Aorta (tissue), 5 donors: ENCODE measurements around the gene KRT3. TPM values are rescaled to one million over a fixed set of nuclear protein-coding genes. Genes with fewer than 3 reads are reported as not detected.

Source experiments
- ATAC-seq: fragments of 200-7000 bp; cut with Tn5 transposase; one replicate; pipeline ENCODE4 v1.9.1; 2022; ENCODE audit warnings: moderate library complexity; ENCODE audit not compliant: low FRiP score
- DNase-seq, 2 donors: peaks; one replicate each; pipeline ENCODE4 v3.0.0-alpha.2; 2020
- H3K27ac ChIP-seq, 2 donors: one replicate each; pipeline ENCODE4 v1.5.1; 2013; ENCODE audit warnings: low read length in 2 of 2, mild to moderate bottlenecking in 2 of 2, moderate library complexity in 2 of 2, control low read depth in 1 of 2, inconsistent platforms in 1 of 2, low read depth in 1 of 2
- H3K27me3 ChIP-seq, 2 donors: one replicate each; pipeline ENCODE4 v1.6.1; 2013; ENCODE audit warnings: control low read depth in 1 of 2, low read length in 1 of 2, mild to moderate bottlenecking in 1 of 2, moderate library complexity in 1 of 2; ENCODE audit not compliant: insufficient read depth in 2 of 2, control insufficient read depth in 1 of 2
- H3K36me3 ChIP-seq, 2 donors: one replicate each; pipeline ENCODE4 v1.6.1; 2013; ENCODE audit warnings: control low read depth in 1 of 2, low read length in 1 of 2, mild to moderate bottlenecking in 1 of 2; ENCODE audit not compliant: insufficient read depth in 2 of 2, control insufficient read depth in 1 of 2
- H3K4me1 ChIP-seq, 2 donors: one replicate each; pipeline ENCODE4 v1.6.1; 2013; ENCODE audit warnings: low read length in 2 of 2, control low read depth in 1 of 2, mild to moderate bottlenecking in 1 of 2, moderate library complexity in 1 of 2; ENCODE audit not compliant: insufficient read depth in 2 of 2, control insufficient read depth in 1 of 2
- H3K4me3 ChIP-seq, 2 donors: one replicate each; pipeline ENCODE4 v1.5.1; 2013; ENCODE audit warnings: low read length in 2 of 2, control low read depth in 1 of 2, mild to moderate bottlenecking in 1 of 2
- H3K9me3 ChIP-seq: one replicate; pipeline ENCODE4 v1.6.1; 2013; ENCODE audit warnings: mild to moderate bottlenecking, low read length; ENCODE audit not compliant: control insufficient read depth
- WGBS, 2 donors: extraction: QIAGEN DNeasy Blood & Tissue Kit; methylation state at CpG; one replicate each; pipeline ENCODE4 v1.1.7; 2013; 5-methylcytosine and 5-hydroxymethylcytosine counted together
- intact Hi-C, 2 donors: fragments of 100-400 bp; cut with DNase I; formaldehyde crosslinking; loops; one replicate each; pipeline versions ENCODE4 v1.14.2 to v1.15.0; 2022
- polyA plus RNA-seq, 2 donors: library from polyadenylated mRNA; stranded (reverse); fragments of 200-250 nt; gene quantifications; one replicate each; pipeline ENCODE4 v1.2.3, GENCODE V29; 2013
- total RNA-seq, 2 donors: library from RNA; stranded (reverse); fragmentation: NEBNext Ultra II Directional; extraction: Animal tissue kit (Norgen Biotek cat#: 25700); gene quantifications; one replicate each; pipeline ENCODE4 v1.2.1, GENCODE V29; 2021
- donor health status: healthy with polysubstance abuse.
- donor health status: Bipolar disorder and iron deficiency.
- donor health status: DM: no; HTN: no; CAD: no.
- donor health status: DM: no; HTN: no; CAD: no.
- donor health status: DM: yes; HTN: yes; CAD: no.

Gene KRT3
- total and polyA plus RNA-seq, 4 donors: not detected

GRCh38 chr12:52810554-52810953 lies 14.6 kb upstream of the KRT3 start:
- Histone ChIP-seq H3K4me3 (no peak overlapping the region), H3K27ac (no peak overlapping the region), H3K27me3 (no peaks in the 10 kb centered on the region), H3K4me1 (no peaks in the 10 kb centered on the region), H3K9me3 (no peaks in the 10 kb centered on the region), H3K36me3 (no peaks in the 10 kb centered on the region)
- WGBS, 2 donors: 74 to 78% methylated on average over 5 of the region's 5 CpGs
- intact Hi-C loops: no loop called here
- ATAC-seq: no peak
- no peak for DNase-seq

GRCh38 chr12:52809166-52809565 lies 13.2 kb upstream of the KRT3 start:
- Histone ChIP-seq H3K4me3 (no peak overlapping the region), H3K27ac (no peak overlapping the region), H3K9me3 (no peaks in the 10 kb centered on the region), H3K27me3 (no peaks in the 10 kb centered on the region), H3K36me3 (no peaks in the 10 kb centered on the region), H3K4me1 (no peaks in the 10 kb centered on the region)
- 90 to 92% methylated on average over 7 of the region's 7 CpGs for WGBS, 2 donors
- ATAC-seq (no peak), DNase-seq (no peak)
- intact Hi-C loops: no loop called here

- H3K27ac ChIP-seq: no peak overlapping the region
- 94 to 95% methylated on average over 8 of the region's 8 CpGs for WGBS, 2 donors
- intact Hi-C loops: no loop called here
- H3K4me1 ChIP-seq: no peaks in the 10 kb centered on the region
- ATAC-seq: no peak
- no peak for DNase-seq
- no peaks in the 10 kb centered on the region for H3K27me3 ChIP-seq
- H3K36me3 ChIP-seq: no peaks in the 10 kb centered on the region
- H3K4me3 ChIP-seq: no peak overlapping the region
- H3K9me3 ChIP-seq: no peaks in the 10 kb centered on the region
Observed at GRCh38 chr12:52808573-52809160, 12.8 kb upstream of the KRT3 start.

- Histone ChIP-seq H3K27me3 (no peaks in the 10 kb centered on the region), H3K36me3 (no peaks in the 10 kb centered on the region), H3K4me1 (no peaks in the 10 kb centered on the region), H3K27ac (no peak overlapping the region), H3K4me3 (no peak overlapping the region), H3K9me3 (no peaks in the 10 kb centered on the region)
- WGBS, 2 donors: 92% methylated on average over 16 of the region's 16 CpGs
- DNase-seq: no peak
- ATAC-seq: no peak
- intact Hi-C loops: no loop called here
Observed at GRCh38 chr12:52807544-52808470, 11.9 kb upstream of the KRT3 start.

GRCh38 chr12:52806821-52807543 lies 11.1 kb upstream of the KRT3 start:
- H3K9me3 ChIP-seq: no peaks in the 10 kb centered on the region
- H3K36me3 ChIP-seq: no peaks in the 10 kb centered on the region
- 89 to 91% methylated on average over 11 of the region's 11 CpGs for WGBS, 2 donors
- DNase-seq (no peak), ATAC-seq (no peak)
- H3K27me3 ChIP-seq: no peaks in the 10 kb centered on the region
- intact Hi-C loops: no loop called here
- H3K27ac ChIP-seq: no peak overlapping the region
- H3K4me1 ChIP-seq: no peaks in the 10 kb centered on the region
- H3K4me3 ChIP-seq: no peak overlapping the region

- Histone ChIP-seq H3K4me3 (no peak overlapping the region), H3K4me1 (no peaks in the 10 kb centered on the region), H3K27ac (no peak overlapping the region), H3K36me3 (no peaks in the 10 kb centered on the region), H3K9me3 (no peaks in the 10 kb centered on the region), H3K27me3 (no peaks in the 10 kb centered on the region)
- intact Hi-C loops: no loop called here
- no peak for ATAC-seq
- 98 to 100% methylated on average over 3 of the region's 3 CpGs for WGBS, 2 donors
- no peak for DNase-seq
Observed at GRCh38 chr12:52806169-52806811, 10.4 kb upstream of the KRT3 start.

GRCh38 chr12:52805739-52806138 lies 9.8 kb upstream of the KRT3 start:
- Histone ChIP-seq H3K27me3 (no peaks in the 10 kb centered on the region), H3K27ac (no peak overlapping the region), H3K36me3 (no peaks in the 10 kb centered on the region), H3K4me3 (no peak overlapping the region), H3K9me3 (no peaks in the 10 kb centered on the region), H3K4me1 (no peaks in the 10 kb centered on the region)
- 84 to 86% methylated on average over 3 of the region's 3 CpGs for WGBS, 2 donors
- DNase-seq: no peak
- intact Hi-C loops: no loop called here
- ATAC-seq: no peak

GRCh38 chr12:52805000-52805399 lies 9.1 kb upstream of the KRT3 start:
- WGBS, 2 donors: 53 to 65% methylated on average over 1 of the region's 1 CpG
- intact Hi-C loops: no loop called here
- ATAC-seq (no peak), DNase-seq (no peak)
- H3K9me3 ChIP-seq: no peaks in the 10 kb centered on the region
- H3K27ac ChIP-seq: no peak overlapping the region
- no peak overlapping the region for H3K4me3 ChIP-seq
- H3K27me3 ChIP-seq: no peaks in the 10 kb centered on the region
- no peaks in the 10 kb centered on the region for H3K36me3 ChIP-seq
- H3K4me1 ChIP-seq: no peaks in the 10 kb centered on the region
